GM19324 (cell line): ENCODE data around the gene ZNF366.
"Not testable (repeated sequence)": the region's sequence is repeated elsewhere in the genome, so short reads cannot be mapped to it uniquely, and the experiment has no call there.

Experiments used
- ATAC-seq: cut with Tn5 transposase; IDR thresholded peaks from one replicate; pipeline ENCODE4 v1.9.1; 2021; ENCODE audit warnings: mild to moderate bottlenecking, moderate library complexity; ENCODE audit not compliant: unreplicated experiment, low FRiP score

Gene ZNF366

DNA sequence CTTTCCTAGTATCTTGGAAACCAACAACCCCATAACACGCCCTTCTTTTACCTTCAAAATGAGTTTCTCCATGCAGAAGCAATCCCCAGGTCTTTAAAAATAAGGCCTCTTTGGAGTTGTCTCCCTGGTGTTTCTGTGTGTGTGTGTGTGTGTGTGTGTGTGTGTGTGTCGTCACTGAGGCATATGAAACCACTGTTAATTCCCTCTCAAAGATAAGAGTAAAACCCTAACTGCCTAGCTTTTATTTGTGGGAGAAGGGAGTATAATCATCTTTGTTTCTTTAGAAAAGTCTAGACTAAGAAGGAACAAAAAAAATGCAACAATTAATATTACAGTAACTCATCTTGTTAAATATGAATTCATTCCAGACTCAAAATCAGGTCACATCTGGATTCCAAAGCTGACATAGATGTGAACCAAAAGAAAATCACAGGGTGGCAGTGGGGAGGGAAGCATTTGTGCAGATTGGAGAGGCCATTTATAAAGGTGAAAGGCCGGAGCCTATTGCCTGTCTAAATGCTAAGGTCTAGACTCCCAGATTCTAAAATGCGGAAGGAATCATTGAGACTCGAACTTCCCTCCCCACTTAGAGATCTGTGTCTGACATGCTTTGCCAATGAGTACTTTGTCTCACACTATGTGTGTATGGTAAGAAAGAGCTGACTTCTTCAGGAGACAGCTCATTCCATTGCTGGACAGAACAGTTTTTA lies 91.4 kb downstream of the ZNF366 start:
- no peak for ATAC-seq

DNA sequence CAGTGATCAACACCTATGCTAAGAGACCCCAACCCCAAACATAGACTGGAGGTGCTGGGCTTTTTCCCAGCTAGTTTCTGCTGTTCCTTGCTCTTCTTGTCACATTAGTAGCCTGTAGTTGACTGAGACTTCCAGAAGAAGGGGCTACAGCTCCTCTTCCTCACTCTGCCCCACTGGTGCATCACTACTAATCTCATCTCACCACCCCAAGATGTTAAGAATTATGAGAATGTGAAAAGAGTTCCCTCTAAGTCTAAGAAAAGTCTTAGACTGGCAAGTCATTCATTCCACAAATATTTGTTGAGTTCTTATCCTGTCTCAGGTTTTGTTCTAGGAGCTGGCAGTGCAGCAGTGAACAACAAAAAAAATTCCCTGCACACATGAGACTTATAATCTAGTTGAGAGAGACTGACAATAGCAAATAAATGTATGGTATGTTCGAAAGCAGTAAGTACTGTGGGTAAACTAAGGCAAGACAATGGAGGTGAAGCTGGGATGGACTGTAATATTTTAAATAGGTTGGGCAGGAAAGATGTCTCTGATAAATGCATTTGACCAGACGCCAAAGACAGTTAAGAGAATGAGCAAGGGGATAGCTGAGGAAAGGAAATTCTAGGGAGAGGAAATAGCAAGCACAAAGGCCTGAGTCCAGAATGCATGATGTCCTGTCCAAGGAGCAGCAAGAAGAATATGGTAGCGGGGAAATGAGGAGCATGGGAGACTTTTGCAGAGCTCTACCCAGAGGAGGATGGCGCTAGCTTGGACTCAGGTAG lies 94.7 kb downstream of the ZNF366 start:
- ATAC-seq = no peak

DNA sequence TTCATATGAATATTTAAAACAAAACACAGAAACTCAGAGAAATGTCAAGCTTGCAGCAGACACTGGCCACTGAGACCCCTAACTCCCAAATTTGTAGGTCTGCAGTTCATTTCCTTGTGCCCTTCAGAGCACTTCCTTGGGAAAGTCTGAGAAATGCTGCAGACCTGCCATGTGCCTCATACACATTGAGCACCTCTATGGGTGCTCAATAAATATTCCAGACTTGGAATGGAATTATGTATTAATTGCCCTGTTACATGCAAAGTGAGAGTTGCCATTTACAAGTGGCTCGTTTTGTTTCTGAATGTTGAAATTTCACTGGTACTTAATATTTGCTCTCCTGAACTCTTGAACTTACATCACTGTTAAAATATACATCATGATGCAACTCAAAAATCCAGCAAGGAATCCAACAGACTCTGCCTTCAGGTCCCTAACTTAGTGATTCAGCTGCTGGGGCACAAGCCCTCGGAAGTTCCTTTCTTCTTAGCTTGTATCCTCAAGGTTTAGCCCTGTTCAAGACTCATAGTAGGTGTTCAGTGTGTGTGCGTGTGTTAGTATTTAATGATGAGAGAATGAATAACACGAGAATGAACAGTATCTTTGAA lies 96.4 kb downstream of the ZNF366 start:
- no peak for ATAC-seq

DNA sequence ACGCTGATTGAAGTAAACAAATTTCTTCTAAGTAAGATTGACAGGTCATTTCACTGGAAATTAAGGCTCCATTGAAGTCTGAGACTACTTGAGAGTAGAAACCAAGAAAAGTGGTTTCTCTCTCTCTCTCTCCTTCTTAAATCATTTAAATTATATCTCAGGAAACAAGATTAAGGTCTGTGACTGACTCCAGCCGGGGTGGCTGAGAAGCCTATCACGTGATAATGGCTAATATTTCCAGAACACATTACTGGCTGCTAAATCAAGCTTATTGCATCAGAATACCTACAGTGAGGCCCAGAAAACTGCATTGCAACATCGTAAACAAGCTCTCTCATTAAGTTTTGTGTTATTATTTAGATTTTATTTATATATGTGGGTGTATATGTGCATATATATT lies 98.6 kb downstream of the ZNF366 start:
- ATAC-seq = no peak

DNA sequence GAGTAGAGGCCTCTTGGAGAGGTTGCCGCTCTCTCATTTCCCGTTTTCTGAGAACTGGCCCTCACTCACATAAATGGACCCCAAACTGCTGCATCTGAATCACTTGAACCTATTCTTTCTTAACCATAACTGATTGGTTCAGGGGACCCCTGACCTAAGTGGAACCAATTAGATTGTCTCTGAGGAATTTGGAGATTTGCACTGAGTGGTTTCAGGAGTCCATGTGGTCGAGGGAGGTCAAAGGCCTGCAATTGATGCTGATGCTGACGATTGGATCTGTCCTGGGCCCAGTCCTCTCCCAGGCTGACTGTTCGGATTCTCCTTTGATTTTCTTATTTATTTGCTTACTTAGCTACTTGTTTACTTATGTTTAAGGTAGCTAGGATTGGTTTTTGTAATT lies 99.1 kb downstream of the ZNF366 start:
- no peak for ATAC-seq

DNA sequence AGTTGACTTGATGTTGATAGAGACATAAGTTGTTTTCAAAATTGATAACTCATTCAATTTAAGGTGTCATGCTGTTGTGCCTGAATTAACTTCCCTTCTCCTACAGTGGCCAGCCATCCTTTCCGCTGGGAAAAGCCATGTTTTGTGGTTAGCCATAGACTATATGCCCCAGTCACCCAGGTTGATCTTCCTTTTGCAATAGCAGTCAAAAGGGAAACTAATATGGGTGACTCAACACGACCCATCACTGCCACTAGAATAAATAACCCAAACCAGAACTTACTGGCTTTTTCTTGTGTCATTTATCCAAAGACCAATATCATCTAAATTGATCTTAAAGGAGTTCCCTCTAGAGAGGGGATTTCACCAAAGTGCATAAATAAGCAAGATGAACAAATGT lies 99.7 kb downstream of the ZNF366 start:
- ATAC-seq = no peak

DNA sequence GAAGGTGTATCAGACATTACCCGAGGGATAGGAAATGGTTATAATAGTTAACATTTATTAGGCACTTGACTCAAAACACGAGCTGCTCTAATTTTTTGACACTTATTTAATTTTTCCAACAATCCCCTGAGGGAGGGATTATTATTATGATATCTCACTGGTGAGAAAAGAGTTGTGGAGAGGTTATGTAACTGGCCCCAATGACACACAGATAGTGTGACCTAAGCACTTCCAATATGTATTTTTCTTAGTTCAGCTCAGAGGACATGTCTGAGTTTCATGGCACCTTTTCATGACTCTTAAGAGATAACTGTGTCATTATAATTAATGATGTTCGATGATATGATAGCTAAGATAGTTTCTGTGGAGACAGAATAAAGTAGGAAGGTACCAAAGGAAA lies 100.1 kb downstream of the ZNF366 start:
- no peak for ATAC-seq

DNA sequence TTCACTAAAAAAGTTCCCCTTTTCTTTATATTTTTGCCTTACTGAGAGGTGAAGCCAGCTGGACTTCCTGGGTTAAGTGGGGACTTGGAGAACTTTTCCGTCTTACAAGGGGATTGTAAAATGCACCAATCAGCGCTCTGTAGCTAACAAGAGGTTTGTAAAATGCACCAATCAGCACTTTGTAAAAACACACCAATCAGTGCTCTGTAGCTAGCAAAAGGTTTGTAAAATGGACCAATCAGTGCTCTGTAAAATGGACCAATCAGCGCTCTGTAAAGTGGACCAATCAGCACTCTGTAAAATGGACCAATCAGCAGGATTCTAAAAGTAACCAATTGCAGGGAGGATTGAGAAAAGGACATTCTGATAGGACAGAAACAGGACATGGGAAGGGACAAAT lies 102.4 kb downstream of the ZNF366 start:
- not testable (repeated sequence) for ATAC-seq

DNA sequence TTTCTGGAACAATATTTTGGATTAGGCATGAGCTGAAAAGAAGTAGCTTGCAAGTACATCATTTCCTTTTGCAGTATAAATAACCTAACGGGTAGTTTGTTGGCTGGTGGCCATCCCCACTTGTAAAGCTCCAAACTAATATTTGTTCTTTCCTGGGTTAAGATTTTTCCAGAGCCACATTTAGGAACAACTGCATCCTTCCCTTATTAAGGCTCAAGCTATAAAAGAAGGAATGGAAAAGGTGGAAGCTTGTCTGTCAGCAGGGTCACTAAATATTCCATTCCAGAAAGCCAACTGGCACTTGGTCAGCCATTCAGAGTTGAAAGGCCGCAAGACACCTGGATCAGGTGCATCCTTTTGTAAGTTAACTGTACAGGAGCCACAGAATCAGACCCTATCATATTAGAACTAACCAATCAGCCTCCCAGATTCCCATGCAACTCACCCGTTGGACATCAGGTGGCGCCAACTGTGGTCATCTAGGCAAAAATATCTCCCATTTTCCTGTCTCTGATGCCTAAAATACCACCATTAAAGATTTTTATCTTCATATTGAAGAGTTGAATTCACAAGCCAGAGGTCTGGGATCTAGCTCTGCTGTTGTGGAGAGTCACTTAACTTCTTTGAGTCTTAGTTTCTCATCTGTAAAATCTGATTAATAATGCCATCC lies 104.1 kb downstream of the ZNF366 start:
- ATAC-seq = no peak

DNA sequence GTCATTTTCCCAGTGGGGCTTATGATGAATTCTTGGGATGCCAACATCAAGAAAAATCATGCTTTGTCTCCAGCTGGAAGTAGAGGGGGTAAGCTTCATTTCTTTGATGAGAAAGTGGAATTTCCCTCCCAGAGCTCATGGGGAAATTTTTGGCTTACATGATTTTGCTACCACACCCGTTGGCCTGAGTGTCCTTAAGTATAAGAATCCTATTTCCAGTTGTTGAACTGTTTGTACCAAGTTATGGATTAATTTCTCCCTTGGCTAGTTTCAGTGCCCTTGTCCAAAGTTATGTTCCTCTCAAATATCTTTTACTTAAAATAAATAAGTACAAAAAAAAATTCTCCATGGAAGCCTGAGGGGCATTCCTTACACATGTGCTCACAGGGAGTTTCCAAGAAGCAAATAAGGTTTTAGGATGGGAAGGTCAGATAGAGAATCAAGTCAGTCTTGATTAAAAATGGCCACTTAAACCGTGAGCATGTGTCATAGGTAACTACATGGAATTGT lies 104.8 kb downstream of the ZNF366 start:
- ATAC-seq = no peak

DNA sequence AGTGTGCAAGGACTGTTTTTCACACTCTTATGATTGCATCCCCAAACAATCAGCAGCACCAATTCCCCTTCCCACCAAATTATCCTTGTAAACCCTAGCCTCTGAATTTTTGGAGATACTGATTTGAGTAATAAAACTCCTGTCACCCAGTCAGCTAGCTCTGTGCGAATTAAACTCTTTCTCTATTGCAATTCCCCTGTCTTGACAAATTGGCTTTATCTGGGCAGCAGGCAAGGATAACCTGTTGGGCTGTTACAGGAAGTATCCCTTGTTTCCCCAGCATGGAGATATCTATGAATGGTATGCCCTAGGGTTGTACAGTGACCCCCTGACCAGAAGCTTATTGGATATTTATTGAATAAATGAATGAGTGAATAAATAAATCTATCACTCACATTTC lies 106.3 kb downstream of the ZNF366 start:
- no peak for ATAC-seq

DNA sequence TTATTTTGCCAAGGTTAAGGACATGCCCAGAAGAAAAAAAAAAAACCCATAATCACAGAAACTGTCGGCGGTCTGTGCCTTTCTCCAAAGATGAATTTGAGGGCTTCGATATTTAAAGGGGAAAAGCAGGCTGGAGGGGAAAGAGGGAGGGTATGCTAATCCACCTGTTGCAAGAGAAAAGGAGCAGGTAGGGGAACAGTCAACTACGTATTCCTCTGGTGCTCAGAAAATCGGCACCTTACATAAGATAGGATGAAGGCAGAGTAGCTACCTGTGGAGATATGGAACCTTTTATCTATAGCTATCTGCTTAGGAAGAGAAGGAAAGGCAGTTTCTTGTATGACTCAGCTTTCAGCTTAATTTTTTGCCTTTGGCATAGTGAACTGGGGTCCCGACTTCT lies 109.4 kb downstream of the ZNF366 start:
- no peak for ATAC-seq

DNA sequence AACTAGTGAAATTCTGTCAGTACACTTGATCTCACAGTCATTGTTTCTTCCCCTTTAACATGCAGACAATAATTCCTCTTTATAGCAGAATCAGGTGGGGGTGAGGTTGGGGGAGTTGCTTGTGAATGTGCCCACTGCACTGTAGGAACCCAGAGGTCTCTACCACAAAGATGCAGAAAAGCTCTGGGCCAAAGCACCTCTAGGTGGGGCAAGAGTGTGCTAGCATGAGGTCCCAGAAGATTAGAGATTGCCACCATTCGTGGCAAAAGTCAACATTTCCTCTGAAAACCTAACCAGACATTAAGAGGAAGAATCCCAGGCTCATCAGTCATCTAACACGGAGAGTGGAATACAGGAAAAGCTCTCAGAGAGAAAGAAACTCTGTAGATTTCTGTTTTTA lies 112.5 kb downstream of the ZNF366 start:
- ATAC-seq = no peak

DNA sequence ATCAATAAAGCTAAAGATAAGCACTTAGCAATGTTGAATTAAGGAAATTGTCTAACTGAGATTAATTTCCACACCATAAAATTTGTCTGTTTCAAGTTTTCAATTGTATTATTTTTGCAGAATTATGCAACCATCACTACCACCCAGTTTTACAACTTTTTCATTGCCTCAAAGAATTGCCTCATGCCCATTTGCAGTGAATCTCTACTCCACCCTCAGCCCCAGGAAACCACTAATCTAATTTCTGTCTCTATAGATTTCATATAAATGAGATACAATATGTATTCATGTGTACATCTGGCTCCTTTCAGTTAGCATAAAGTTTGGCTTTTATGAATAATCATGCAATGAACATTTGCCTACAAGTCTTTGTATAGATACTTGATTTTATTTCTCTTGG lies 114.2 kb downstream of the ZNF366 start:
- no peak for ATAC-seq
